Glutamatergic neuron (in vitro differentiated cells): Measurements from ENCODE around the gene DRP2. TPM values are rescaled to one million over a fixed set of nuclear protein-coding genes. Genes with fewer than 3 reads are reported as not detected.

Experiments
- DNase-seq: peaks from one replicate; pipeline ENCODE4 v3.0.0; 2022
- H3K27ac Mint-ChIP-seq: one replicate; pipeline ENCODE4 v1.8.0; 2020; ENCODE audit warnings: mild to moderate bottlenecking, mixed read lengths, inconsistent platforms; ENCODE audit not compliant: unreplicated experiment
- H3K27me3 Mint-ChIP-seq: one replicate; pipeline ENCODE4 v1.8.0; 2020; ENCODE audit warnings: mild to moderate bottlenecking, moderate library complexity, mixed read lengths, inconsistent platforms; ENCODE audit not compliant: unreplicated experiment
- H3K36me3 Mint-ChIP-seq: one replicate; pipeline ENCODE4 v1.8.0; 2020; ENCODE audit warnings: mild to moderate bottlenecking, mixed read lengths, inconsistent platforms; ENCODE audit not compliant: unreplicated experiment
- H3K4me1 Mint-ChIP-seq: one replicate; pipeline ENCODE4 v1.8.0; 2020; ENCODE audit warnings: mild to moderate bottlenecking, low read depth, mixed read lengths, inconsistent platforms; ENCODE audit not compliant: unreplicated experiment
- H3K4me3 Mint-ChIP-seq: one replicate; pipeline ENCODE4 v1.8.0; 2020; ENCODE audit warnings: mild to moderate bottlenecking, mixed read lengths, inconsistent platforms; ENCODE audit not compliant: unreplicated experiment
- H3K9me3 Mint-ChIP-seq: one replicate; pipeline ENCODE4 v1.8.0; 2020; ENCODE audit warnings: mild to moderate bottlenecking, moderate library complexity, mixed read lengths, inconsistent platforms; ENCODE audit not compliant: unreplicated experiment
- CTCF ChIP-seq: fragments of 200-600 bp; sonication (generic); IDR thresholded peaks from one replicate; pipeline ENCODE4 v1.5.0; 2021; ENCODE audit not compliant: partially characterized antibody, unreplicated experiment
- total RNA-seq: library from RNA; stranded (reverse); fragmentation: NEBNext Ultra II Directional; extraction: Animal tissue kit (Norgen Biotek cat#: 25700); gene quantifications from one replicate; pipeline ENCODE4 v1.2.1, GENCODE V29; 2021; ENCODE audit not compliant: unreplicated experiment

Gene DRP2
- total RNA-seq, 1 donor from 2014 or later: 0.51 TPM

- Mint-ChIP-seq H3K9me3 (no peaks in the 10 kb centered on the region), H3K27me3 (no peaks in the 10 kb centered on the region), H3K4me3 (no peak overlapping the region), H3K27ac (no peak overlapping the region), H3K4me1 (no peaks in the 10 kb centered on the region), H3K36me3 (no peaks in the 10 kb centered on the region)
- DNase-seq: no peak
- no peak for TF ChIP-seq CTCF
These were observed 11.3 kb upstream of the DRP2 start for GRCh38 chrX:101208152-101208905.

GRCh38 chrX:101210630-101211029 is 9.0 kb upstream of the DRP2 start:
- Mint-ChIP-seq H3K4me3 (no peak overlapping the region), H3K9me3 (no peaks in the 10 kb centered on the region), H3K27me3 (no peaks in the 10 kb centered on the region), H3K36me3 (no peaks in the 10 kb centered on the region), H3K4me1 (no peaks in the 10 kb centered on the region), H3K27ac (no peak overlapping the region)
- no peak for TF ChIP-seq CTCF
- no peak for DNase-seq

DNA sequence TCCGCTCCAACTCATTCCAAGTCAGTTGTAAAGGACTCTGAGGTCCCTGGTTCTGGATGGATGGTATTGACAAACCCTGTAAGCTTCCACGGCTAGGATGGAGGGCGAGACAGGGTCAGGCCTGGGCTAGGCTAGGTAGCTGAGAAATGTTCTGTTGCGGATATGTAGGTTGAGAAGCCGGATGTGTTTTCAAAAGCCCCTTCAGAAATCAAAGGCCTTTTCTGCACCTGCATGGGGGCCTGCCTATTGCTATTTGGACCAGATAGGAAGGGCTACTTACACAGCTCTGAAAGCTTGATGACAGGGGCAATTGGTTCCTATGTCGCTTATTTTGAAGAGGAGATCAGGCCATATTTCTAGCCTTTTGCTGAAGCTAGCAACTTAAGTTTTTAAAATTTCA is 1.9 kb upstream of the DRP2 start:
- Mint-ChIP-seq H3K4me3 (no peak overlapping the region), H3K27me3 (no peaks in the 10 kb centered on the region), H3K36me3 (no peaks in the 10 kb centered on the region), H3K27ac (no peak overlapping the region), H3K4me1 (peaks cover 2% of the 10 kb centered on the region), H3K9me3 (no peaks in the 10 kb centered on the region)
- no peak for DNase-seq
- TF ChIP-seq CTCF: no peak

DNA sequence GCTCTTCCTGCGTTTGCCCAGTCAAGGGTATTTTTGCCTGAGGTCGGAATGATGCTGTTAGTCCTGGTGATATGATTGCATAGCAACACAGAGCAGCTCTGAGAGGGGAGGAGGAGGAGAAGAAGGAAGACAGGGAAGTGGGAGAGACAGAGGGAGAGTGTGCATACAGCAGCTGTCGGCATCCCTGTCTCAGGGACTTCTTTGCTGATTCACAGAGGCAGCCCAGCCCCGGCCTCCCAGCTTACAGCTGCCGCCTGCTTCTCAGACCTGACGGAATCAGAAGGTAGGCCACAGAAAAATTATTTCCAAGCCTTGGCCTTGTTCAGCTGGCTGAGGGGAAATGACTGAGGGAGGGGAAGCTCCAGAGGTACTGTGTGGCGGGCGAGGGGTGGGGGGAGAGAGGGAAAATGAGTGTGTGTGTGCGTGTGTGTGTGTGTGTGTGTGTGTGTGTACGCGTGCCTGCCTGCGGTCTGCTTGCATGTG is 319 bp downstream of the DRP2 start:
- TF ChIP-seq CTCF: no peak
- no peaks in the 10 kb centered on the region for H3K36me3 Mint-ChIP-seq
- H3K4me1 Mint-ChIP-seq: peaks cover 2% of the 10 kb centered on the region
- no peaks in the 10 kb centered on the region for H3K9me3 Mint-ChIP-seq
- peak; percentile 38 for DNase-seq
- peak overlapping the region; percentile 45 for H3K4me3 Mint-ChIP-seq
- H3K27ac Mint-ChIP-seq: peak overlapping the region; percentile 80
- no peaks in the 10 kb centered on the region for H3K27me3 Mint-ChIP-seq

GRCh38 chrX:101220662-101221260 is 1.2 kb downstream of the DRP2 start:
- Mint-ChIP-seq H3K36me3 (no peaks in the 10 kb centered on the region), H3K4me3 (no peak overlapping the region), H3K27me3 (no peaks in the 10 kb centered on the region), H3K27ac (no peak overlapping the region), H3K9me3 (no peaks in the 10 kb centered on the region), H3K4me1 (peaks cover 2% of the 10 kb centered on the region)
- TF ChIP-seq CTCF: no peak
- no peak for DNase-seq
